ENCODE data around the gene FAM25G. TPM values are rescaled to one million over a fixed set of nuclear protein-coding genes. Genes with fewer than 3 reads are reported as not detected.

Gene FAM25G
- total RNA-seq, 1 donor from 2014 or later: 1.2 TPM

DNA sequence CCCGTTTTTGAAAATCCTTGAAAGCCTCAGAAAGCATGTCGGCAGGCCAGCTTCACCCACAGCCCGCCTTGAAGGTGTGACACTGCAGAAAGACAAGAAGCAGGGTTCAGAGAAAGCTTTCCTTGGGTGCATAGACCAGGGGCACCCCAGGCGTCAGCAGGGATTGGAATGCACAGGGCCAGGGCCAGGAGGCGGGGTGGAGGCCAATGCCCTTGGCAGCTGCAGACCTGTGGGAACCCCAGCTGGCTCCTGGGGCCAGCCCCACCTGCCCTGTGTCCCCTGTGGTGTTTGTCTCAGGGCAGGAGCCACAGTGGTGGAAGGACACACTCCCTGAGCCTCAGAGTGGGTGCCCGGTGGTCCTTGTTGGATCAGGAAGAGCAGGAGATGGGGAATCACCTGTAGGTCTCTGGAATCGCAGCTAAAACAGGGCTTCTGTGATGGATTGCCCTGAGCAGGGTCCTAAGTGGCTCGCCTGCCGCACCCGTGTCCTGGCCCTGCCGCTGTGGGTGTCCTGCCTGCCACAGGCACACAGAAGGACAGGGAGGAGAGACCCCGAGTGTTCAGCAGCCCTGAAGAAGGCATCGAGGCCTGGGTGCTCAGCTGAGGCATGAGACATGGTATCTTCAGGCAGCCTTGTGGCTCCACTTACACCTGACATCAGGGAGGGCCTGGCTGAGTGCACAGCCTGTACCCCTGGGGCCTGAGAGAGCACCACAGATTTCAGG, 40.1 kb downstream of the FAM25G start:
- TF ChIP-seq, protein P1, sequence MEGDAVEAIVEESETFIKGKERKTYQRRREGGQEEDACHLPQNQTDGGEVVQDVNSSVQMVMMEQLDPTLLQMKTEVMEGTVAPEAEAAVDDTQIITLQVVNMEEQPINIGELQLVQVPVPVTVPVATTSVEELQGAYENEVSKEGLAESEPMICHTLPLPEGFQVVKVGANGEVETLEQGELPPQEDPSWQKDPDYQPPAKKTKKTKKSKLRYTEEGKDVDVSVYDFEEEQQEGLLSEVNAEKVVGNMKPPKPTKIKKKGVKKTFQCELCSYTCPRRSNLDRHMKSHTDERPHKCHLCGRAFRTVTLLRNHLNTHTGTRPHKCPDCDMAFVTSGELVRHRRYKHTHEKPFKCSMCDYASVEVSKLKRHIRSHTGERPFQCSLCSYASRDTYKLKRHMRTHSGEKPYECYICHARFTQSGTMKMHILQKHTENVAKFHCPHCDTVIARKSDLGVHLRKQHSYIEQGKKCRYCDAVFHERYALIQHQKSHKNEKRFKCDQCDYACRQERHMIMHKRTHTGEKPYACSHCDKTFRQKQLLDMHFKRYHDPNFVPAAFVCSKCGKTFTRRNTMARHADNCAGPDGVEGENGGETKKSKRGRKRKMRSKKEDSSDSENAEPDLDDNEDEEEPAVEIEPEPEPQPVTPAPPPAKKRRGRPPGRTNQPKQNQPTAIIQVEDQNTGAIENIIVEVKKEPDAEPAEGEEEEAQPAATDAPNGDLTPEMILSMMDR (IDR thresholded peaks at IDR 0.05): no peak
- intact Hi-C loops (cut with micrococcal nuclease): no loop called here
- ATAC-seq (ENCODE audit: low read depth): no peak
- no peak for DNase-seq
- no peak overlapping the region for H3K4me3 Mint-ChIP-seq
- no peak overlapping the region for H3K27ac Mint-ChIP-seq
- no peaks in the 10 kb centered on the region for H3K36me3 Mint-ChIP-seq (ENCODE audit: low read depth)
- ChIA-PET POLR2A (no interaction called here), CTCF (no interaction called here)
- peaks cover 8% of the 10 kb centered on the region for H3K4me1 Mint-ChIP-seq
- H3K9me3 Mint-ChIP-seq: no peaks in the 10 kb centered on the region
- H3K27me3 Mint-ChIP-seq: peaks cover 7% of the 10 kb centered on the region

DNA sequence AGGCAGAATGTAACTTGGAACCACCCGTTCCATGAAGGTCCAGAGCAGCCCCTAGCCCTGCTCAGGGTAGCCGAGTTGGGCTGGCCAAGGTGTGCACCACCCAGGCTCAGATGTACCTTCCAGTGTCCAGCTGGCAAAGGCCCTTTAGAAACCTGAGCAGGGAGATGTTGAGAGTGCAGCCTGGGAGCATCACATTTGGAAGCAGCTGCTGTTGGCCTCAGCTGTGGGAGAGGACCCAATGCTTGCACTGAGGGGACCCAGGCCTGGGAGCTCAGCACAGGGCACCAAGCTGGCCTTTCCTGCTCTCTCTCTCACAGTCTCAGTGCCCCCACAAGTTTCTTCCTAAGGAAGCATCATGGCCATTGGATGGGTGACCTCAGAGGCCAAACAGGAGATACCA, 41.1 kb downstream of the FAM25G start:
- DNase-seq (no peak), ATAC-seq (ENCODE audit: low read depth) (no peak)
- Mint-ChIP-seq H3K4me3 (no peak overlapping the region), H3K27me3 (peaks cover 7% of the 10 kb centered on the region), H3K4me1 (peaks cover 8% of the 10 kb centered on the region), H3K9me3 (peaks cover 3% of the 10 kb centered on the region), H3K27ac (no peak overlapping the region), H3K36me3 (ENCODE audit: low read depth) (no peaks in the 10 kb centered on the region)
- TF ChIP-seq, protein P1 (IDR thresholded peaks at IDR 0.05): no peak
- ChIA-PET CTCF (no interaction called here), POLR2A (no interaction called here)
- intact Hi-C loops (cut with micrococcal nuclease): no loop called here

DNA sequence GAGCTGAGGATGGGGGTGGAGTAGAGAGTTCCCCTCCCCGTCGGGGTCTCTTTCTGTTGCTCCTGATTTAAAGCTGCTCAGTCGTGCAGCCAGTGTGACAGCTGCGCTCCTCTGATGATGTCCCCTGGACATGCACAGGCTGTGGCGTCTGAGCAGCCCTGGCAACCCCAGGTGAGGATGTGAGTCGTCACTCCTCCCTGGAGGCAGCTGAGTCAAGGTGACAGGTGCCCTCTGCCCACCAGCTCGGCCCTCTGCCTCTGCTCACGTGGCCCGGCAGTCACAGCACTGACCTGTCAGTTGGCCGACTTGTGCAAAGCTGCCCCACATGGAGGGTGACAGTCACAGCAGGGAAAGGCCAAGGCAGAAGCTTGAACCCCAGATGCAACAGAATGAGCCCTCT, 41.5 kb downstream of the FAM25G start:
- no peak for ATAC-seq (ENCODE audit: low read depth)
- Mint-ChIP-seq H3K36me3 (ENCODE audit: low read depth) (no peaks in the 10 kb centered on the region), H3K9me3 (peaks cover 7% of the 10 kb centered on the region), H3K4me3 (no peak overlapping the region), H3K4me1 (peaks cover 8% of the 10 kb centered on the region), H3K27me3 (peaks cover 7% of the 10 kb centered on the region), H3K27ac (no peak overlapping the region)
- ChIA-PET POLR2A (no interaction called here), CTCF (no interaction called here)
- intact Hi-C loops (cut with micrococcal nuclease): no loop called here
- TF ChIP-seq, protein P1 (IDR thresholded peaks at IDR 0.05): no peak
- no peak for DNase-seq

DNA sequence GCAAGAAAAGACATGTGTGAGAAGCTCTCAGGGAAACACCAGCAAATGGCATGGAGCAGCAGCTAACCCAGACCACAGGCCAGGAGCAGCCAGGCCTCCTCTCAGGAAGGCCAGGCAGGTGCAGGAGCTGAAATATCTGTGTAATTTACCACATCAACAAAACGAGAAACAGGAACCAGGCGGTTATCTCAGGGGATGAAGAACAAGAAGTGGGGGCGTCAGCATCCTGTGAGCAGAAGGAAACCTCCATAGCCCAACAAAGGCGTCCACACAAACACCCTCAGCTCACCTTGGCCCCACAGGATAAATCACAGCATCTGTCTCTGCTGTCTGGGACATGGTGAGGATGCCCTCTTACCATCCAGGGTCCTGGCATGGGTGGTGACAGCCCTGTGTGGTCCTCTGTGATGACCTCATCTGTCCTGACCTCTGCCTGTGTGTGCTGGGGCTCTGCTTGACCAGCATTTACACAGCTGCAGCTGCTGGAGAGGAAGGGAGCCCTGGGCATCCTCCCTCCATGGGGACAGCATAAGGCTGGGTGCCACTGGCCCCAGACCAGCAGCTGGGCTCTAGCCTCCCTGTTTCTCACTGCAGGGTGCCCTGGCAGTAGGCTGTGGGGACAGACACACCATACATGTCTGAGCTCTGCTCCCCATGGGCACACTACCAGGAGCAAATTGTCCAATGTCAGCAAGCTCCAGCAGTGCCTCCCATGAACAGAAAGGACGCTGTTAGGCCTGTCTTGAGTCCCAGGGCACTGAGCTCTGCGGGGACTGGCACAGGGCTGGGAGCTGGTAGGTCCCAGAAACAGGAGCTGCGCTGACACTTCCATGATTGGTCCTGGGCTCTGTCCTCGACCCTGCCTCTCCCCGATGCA, 42.2 kb downstream of the FAM25G start:
- H3K4me1 Mint-ChIP-seq: peaks cover 8% of the 10 kb centered on the region
- ChIA-PET CTCF (no interaction called here), POLR2A (no interaction called here)
- TF ChIP-seq, protein P1 (IDR thresholded peaks at IDR 0.05): no peak
- H3K9me3 Mint-ChIP-seq: peaks cover 7% of the 10 kb centered on the region
- H3K27me3 Mint-ChIP-seq: peaks cover 3% of the 10 kb centered on the region
- ATAC-seq (ENCODE audit: low read depth): no peak
- DNase-seq: no peak
- no peak overlapping the region for H3K27ac Mint-ChIP-seq
- intact Hi-C loops (cut with micrococcal nuclease): no loop called here
- no peaks in the 10 kb centered on the region for H3K36me3 Mint-ChIP-seq (ENCODE audit: low read depth)
- no peak overlapping the region for H3K4me3 Mint-ChIP-seq

GRCh38 chr10:47447705-47448104, 43.8 kb downstream of the FAM25G start:
- TF ChIP-seq, protein P1 (IDR thresholded peaks at IDR 0.05): no peak
- no peaks in the 10 kb centered on the region for H3K36me3 Mint-ChIP-seq (ENCODE audit: low read depth)
- DNase-seq: no peak
- no peak overlapping the region for H3K27ac Mint-ChIP-seq
- no peak for ATAC-seq (ENCODE audit: low read depth)
- POLR2A ChIA-PET: no interaction called here
- H3K4me3 Mint-ChIP-seq: no peak overlapping the region
- peaks cover 8% of the 10 kb centered on the region for H3K4me1 Mint-ChIP-seq
- peaks cover 7% of the 10 kb centered on the region for H3K9me3 Mint-ChIP-seq
- H3K27me3 Mint-ChIP-seq: peaks cover 3% of the 10 kb centered on the region
- intact Hi-C loops (cut with micrococcal nuclease): no loop called here
- CTCF ChIA-PET: no interaction called here

All from activated B cell treated with CpG ODN at 0.5 μM for 24 hours (primary cell).